ENCODE results near the gene SETD3.

DNA sequence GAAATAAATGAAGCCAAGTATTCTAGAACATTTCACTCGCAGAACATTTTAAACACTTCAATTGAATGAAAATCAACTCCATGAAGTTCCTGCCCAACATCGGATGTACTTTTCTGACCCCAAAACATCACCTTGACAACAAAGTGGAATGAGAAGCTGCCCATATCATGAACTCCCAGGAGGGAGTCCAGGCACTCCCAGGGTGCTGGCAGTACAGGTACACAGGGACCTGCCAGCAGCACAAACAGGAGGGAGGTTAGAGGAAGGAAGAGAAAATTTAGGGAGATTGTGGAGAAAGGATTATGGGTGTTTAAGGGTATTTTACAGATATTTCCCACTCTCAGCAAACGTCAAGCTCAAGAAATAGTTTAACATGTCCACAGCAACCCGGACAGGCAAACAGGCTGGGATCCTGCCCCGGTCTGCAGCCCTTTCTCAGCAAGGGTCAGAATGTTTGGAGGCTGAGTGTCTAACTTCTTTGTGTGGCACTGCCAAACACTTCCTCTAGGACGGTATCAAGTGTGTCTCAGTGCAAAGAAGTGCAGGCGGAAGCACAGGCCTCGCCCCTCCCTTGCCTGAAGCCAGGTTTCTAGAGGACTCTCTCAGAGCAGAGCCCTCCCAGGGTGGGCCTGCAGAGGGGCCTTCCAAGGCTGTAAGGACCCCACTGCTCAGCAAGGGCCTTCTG is 72.2 kb downstream of the SETD3 start:
- TF ChIP-seq, protein P1, sequence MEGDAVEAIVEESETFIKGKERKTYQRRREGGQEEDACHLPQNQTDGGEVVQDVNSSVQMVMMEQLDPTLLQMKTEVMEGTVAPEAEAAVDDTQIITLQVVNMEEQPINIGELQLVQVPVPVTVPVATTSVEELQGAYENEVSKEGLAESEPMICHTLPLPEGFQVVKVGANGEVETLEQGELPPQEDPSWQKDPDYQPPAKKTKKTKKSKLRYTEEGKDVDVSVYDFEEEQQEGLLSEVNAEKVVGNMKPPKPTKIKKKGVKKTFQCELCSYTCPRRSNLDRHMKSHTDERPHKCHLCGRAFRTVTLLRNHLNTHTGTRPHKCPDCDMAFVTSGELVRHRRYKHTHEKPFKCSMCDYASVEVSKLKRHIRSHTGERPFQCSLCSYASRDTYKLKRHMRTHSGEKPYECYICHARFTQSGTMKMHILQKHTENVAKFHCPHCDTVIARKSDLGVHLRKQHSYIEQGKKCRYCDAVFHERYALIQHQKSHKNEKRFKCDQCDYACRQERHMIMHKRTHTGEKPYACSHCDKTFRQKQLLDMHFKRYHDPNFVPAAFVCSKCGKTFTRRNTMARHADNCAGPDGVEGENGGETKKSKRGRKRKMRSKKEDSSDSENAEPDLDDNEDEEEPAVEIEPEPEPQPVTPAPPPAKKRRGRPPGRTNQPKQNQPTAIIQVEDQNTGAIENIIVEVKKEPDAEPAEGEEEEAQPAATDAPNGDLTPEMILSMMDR (IDR thresholded peaks at IDR 0.05; ENCODE audit: low read length) = no peak
- TF ChIP-seq EZH2 (IDR thresholded peaks at IDR 0.05; ENCODE audit: borderline replicate concordance, low read length) = no peak

Measured in OCI-LY1 (cell line).